Fibroblast of lung (primary cell): ENCODE data around the gene F2RL3.

Experiments used
- EZH2 ChIP-seq: IDR thresholded peaks from 2 replicates; pipeline ENCODE4 v1.5.1; 2012; ENCODE audit warnings: low read length, control low read depth, mild to moderate bottlenecking; ENCODE audit errors: missing control alignments
- TF ChIP-seq, protein P1 (sequence below), 2 donors: IDR thresholded peaks in 1 of 2; conservative IDR thresholded peaks in 1 of 2; 1 replicate in 1 of 2; 2 replicates in 1 of 2; pipeline ENCODE4 v1.5.1; 2011 to 2012; ENCODE audit warnings: low read length in 2 of 2, control low read depth in 1 of 2, inconsistent platforms in 1 of 2, low read depth in 1 of 2, mild to moderate bottlenecking in 1 of 2

GRCh38 chr19:16888629-16889365 lies at the start of gene F2RL3:
- TF ChIP-seq, protein P1, sequence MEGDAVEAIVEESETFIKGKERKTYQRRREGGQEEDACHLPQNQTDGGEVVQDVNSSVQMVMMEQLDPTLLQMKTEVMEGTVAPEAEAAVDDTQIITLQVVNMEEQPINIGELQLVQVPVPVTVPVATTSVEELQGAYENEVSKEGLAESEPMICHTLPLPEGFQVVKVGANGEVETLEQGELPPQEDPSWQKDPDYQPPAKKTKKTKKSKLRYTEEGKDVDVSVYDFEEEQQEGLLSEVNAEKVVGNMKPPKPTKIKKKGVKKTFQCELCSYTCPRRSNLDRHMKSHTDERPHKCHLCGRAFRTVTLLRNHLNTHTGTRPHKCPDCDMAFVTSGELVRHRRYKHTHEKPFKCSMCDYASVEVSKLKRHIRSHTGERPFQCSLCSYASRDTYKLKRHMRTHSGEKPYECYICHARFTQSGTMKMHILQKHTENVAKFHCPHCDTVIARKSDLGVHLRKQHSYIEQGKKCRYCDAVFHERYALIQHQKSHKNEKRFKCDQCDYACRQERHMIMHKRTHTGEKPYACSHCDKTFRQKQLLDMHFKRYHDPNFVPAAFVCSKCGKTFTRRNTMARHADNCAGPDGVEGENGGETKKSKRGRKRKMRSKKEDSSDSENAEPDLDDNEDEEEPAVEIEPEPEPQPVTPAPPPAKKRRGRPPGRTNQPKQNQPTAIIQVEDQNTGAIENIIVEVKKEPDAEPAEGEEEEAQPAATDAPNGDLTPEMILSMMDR (conservative IDR thresholded peaks at IDR 0.05 in 1 of 2, IDR thresholded peaks at IDR 0.05 in 1 of 2; ENCODE audit: low read depth in 1 of 2, low read length in 2 of 2) = no peak
- no peak for TF ChIP-seq EZH2
